ENCODE data around the gene JUN.

JUN gene

GRCh38 chr1:58741678-58742553 lies 41.9 kb downstream of the JUN start:
- no peak overlapping the region for H3K27ac ChIP-seq (ENCODE audit: low read length)
- no CpG with 5 or more reads among the region's 14 CpGs for WGBS (ENCODE audit: insufficient coverage, insufficient read length)

GRCh38 chr1:58739856-58740466 lies 43.9 kb downstream of the JUN start:
- Histone ChIP-seq H3K27me3 (ENCODE audit: control insufficient read depth, insufficient read depth, low read length) (no peaks in the 10 kb centered on the region; the same call in 1 of the 2 replicates), H3K27ac (ENCODE audit: low read length) (no peak overlapping the region), H3K9me3 (ENCODE audit: control insufficient read depth, insufficient read depth, low read length) (no peaks in the 10 kb centered on the region), H3K36me3 (ENCODE audit: control insufficient read depth, insufficient read depth, low read length) (no peaks in the 10 kb centered on the region), H3K4me1 (ENCODE audit: control insufficient read depth, insufficient read depth, low read length) (no peaks in the 10 kb centered on the region), H3K4me3 (ENCODE audit: low read length) (no peak overlapping the region)
- no CpG with 5 or more reads among the region's 3 CpGs for WGBS (ENCODE audit: insufficient coverage, insufficient read length)
- peak; percentile 18 for DNase-seq (ENCODE audit: low read depth, low spot score)

More at GRCh38 chr1:58741678-58742553, 41.9 kb downstream of the JUN start:
- Histone ChIP-seq H3K27me3 (ENCODE audit: control insufficient read depth, insufficient read depth, low read length) (no peaks in the 10 kb centered on the region; the same call in 1 of the 2 replicates), H3K4me3 (ENCODE audit: low read length) (no peak overlapping the region), H3K9me3 (ENCODE audit: control insufficient read depth, insufficient read depth, low read length) (no peaks in the 10 kb centered on the region), H3K4me1 (ENCODE audit: control insufficient read depth, insufficient read depth, low read length) (no peaks in the 10 kb centered on the region), H3K36me3 (ENCODE audit: control insufficient read depth, insufficient read depth, low read length) (no peaks in the 10 kb centered on the region)
- DNase-seq (ENCODE audit: low read depth, low spot score) = no peak

GRCh38 chr1:58738876-58739275 lies 45.0 kb downstream of the JUN start:
- no peak for DNase-seq (ENCODE audit: low read depth, low spot score)

GRCh38 chr1:58735586-58735985 lies 48.3 kb downstream of the JUN start:
- Histone ChIP-seq H3K9me3 (ENCODE audit: control insufficient read depth, insufficient read depth, low read length) (no peaks in the 10 kb centered on the region), H3K36me3 (ENCODE audit: control insufficient read depth, insufficient read depth, low read length) (no peaks in the 10 kb centered on the region), H3K4me3 (ENCODE audit: low read length) (no peak overlapping the region), H3K27ac (ENCODE audit: low read length) (no peak overlapping the region), H3K27me3 (ENCODE audit: control insufficient read depth, insufficient read depth, low read length) (no peaks in the 10 kb centered on the region), H3K4me1 (ENCODE audit: control insufficient read depth, insufficient read depth, low read length) (no peaks in the 10 kb centered on the region)
- no peak for DNase-seq (ENCODE audit: low read depth, low spot score)
- no CpG with 5 or more reads among the region's 5 CpGs for WGBS (ENCODE audit: insufficient coverage, insufficient read length)

More at GRCh38 chr1:58738876-58739275, 45.0 kb downstream of the JUN start:
- H3K27ac ChIP-seq (ENCODE audit: low read length) = no peak overlapping the region
- H3K27me3 ChIP-seq (ENCODE audit: control insufficient read depth, insufficient read depth, low read length) = no peaks in the 10 kb centered on the region; the same call in 1 of the 2 replicates
- H3K4me3 ChIP-seq (ENCODE audit: low read length) = no peak overlapping the region
- no peaks in the 10 kb centered on the region for H3K36me3 ChIP-seq (ENCODE audit: control insufficient read depth, insufficient read depth, low read length)
- no peaks in the 10 kb centered on the region for H3K9me3 ChIP-seq (ENCODE audit: control insufficient read depth, insufficient read depth, low read length)
- H3K4me1 ChIP-seq (ENCODE audit: control insufficient read depth, insufficient read depth, low read length) = no peaks in the 10 kb centered on the region
- WGBS (ENCODE audit: insufficient coverage, insufficient read length) = no CpG with 5 or more reads among the region's 3 CpGs

GRCh38 chr1:58734630-58735029 lies 49.2 kb downstream of the JUN start:
- no peaks in the 10 kb centered on the region for H3K9me3 ChIP-seq (ENCODE audit: control insufficient read depth, insufficient read depth, low read length)
- no peak for DNase-seq (ENCODE audit: low read depth, low spot score)
- no peak overlapping the region for H3K27ac ChIP-seq (ENCODE audit: low read length)
- WGBS (ENCODE audit: insufficient coverage, insufficient read length) = no CpG with 5 or more reads among the region's 2 CpGs
- H3K4me3 ChIP-seq (ENCODE audit: low read length) = no peak overlapping the region
- no peaks in the 10 kb centered on the region for H3K4me1 ChIP-seq (ENCODE audit: control insufficient read depth, insufficient read depth, low read length)
- H3K36me3 ChIP-seq (ENCODE audit: control insufficient read depth, insufficient read depth, low read length) = no peaks in the 10 kb centered on the region
- H3K27me3 ChIP-seq (ENCODE audit: control insufficient read depth, insufficient read depth, low read length) = no peaks in the 10 kb centered on the region

- no peak overlapping the region for H3K4me3 ChIP-seq (ENCODE audit: low read length)
- H3K9me3 ChIP-seq (ENCODE audit: control insufficient read depth, insufficient read depth, low read length) = no peaks in the 10 kb centered on the region
- no CpG with 5 or more reads among the region's 6 CpGs for WGBS (ENCODE audit: insufficient coverage, insufficient read length)
- H3K27me3 ChIP-seq (ENCODE audit: control insufficient read depth, insufficient read depth, low read length) = no peaks in the 10 kb centered on the region
- no peaks in the 10 kb centered on the region for H3K4me1 ChIP-seq (ENCODE audit: control insufficient read depth, insufficient read depth, low read length)
- no peaks in the 10 kb centered on the region for H3K36me3 ChIP-seq (ENCODE audit: control insufficient read depth, insufficient read depth, low read length)
- DNase-seq (ENCODE audit: low read depth, low spot score) = no peak
- H3K27ac ChIP-seq (ENCODE audit: low read length) = no peak overlapping the region
Observed at GRCh38 chr1:58732087-58732775, 51.6 kb downstream of the JUN start.

Data from iPS DF 6.9 (cell line).